Activated CD4-positive, alpha-beta T cell treated with anti-CD3 and anti-CD28 coated beads, Interleukin-2, amount 10 ng/mL, durations not matched to agents 7 days and 5 days (primary cell): Measurements from ENCODE around the gene KAZN. TPM values are rescaled to one million over a fixed set of nuclear protein-coding genes. Genes with fewer than 3 reads are reported as not detected.

Experiments used
- CTCF ChIA-PET: fragments of 350-600 bp; sonication (Branson Sonifier 250); formaldehyde crosslinking; loops from one replicate; lab custom pipeline; 2021; ENCODE audit warnings: antibody characterized with exemption; lab: Charles Lee
- POLR2A ChIA-PET: fragments of 350-600 bp; sonication (Branson Sonifier 250); formaldehyde crosslinking; loops from one replicate; lab custom pipeline; 2021; ENCODE audit warnings: antibody characterized with exemption; lab: Charles Lee
- DNase-seq: peaks from one replicate; pipeline ENCODE4 v3.0.0-alpha.2; 2020
- H3K27ac Mint-ChIP-seq: one replicate; pipeline ENCODE4 v1.8.0; 2021; ENCODE audit warnings: mild to moderate bottlenecking, moderate library complexity, mixed read lengths
- H3K27me3 Mint-ChIP-seq: one replicate; pipeline ENCODE4 v1.8.0; 2021; ENCODE audit warnings: mixed read lengths
- H3K36me3 Mint-ChIP-seq: one replicate; pipeline ENCODE4 v1.8.0; 2021; ENCODE audit warnings: low read depth, mixed read lengths
- H3K4me1 Mint-ChIP-seq: one replicate; pipeline ENCODE4 v1.8.0; 2021; ENCODE audit warnings: mixed read lengths
- H3K4me3 Mint-ChIP-seq: one replicate; pipeline ENCODE4 v1.8.0; 2021; ENCODE audit warnings: mild to moderate bottlenecking, moderate library complexity, mixed read lengths
- H3K9me3 Mint-ChIP-seq: one replicate; pipeline ENCODE4 v1.8.0; 2021; ENCODE audit warnings: mixed read lengths
- total RNA-seq, 2 experiments: library from RNA; stranded (reverse); gene quantifications; one replicate each; pipeline ENCODE4 v1.2.3, GENCODE V29; 2021

The KAZN gene
- total RNA-seq, 2 experiments from 2014 or later = 0.21 to 0.22 TPM

DNA sequence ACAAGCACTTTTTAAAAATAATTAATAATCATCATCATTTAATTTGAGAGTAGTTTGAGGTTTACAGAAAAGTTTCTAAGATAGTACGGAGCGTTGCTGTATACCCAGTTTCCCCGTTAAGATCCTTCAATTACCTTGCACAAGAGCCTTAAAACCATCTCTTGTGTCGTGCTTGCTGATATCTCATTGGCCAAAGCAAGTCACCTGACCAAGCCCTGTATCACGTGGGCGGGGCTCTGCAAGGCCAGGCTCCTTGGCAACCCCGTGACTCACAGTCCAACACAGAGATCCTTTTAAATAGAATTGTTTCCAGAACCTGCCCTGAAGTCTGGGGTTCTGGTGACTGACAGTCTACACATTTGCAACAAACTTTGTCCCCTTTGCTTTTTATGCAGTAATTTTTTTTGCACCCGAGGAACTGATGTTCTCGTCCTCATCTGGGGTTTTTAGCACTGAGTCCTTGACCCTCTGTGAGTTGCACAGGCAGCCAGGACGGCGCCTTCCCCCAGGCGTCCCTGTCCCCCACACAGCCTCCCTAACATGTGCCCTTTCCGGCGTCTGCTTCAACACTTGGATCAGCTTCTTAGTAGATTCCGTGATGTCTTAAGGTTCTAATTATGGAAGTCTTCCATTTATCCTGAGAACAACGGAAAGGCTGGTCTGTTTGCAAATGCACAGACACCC lies 371.8 kb downstream of the KAZN start:
- peaks cover 10% of the 10 kb centered on the region for H3K9me3 Mint-ChIP-seq
- ChIA-PET POLR2A (no interaction called here), CTCF (no interaction called here)
- H3K36me3 Mint-ChIP-seq = no peaks in the 10 kb centered on the region
- DNase-seq = peak; percentile 13
- no peak overlapping the region for H3K4me3 Mint-ChIP-seq
- H3K27ac Mint-ChIP-seq = no peak overlapping the region
- no peaks in the 10 kb centered on the region for H3K27me3 Mint-ChIP-seq
- H3K4me1 Mint-ChIP-seq = peaks cover 19% of the 10 kb centered on the region

DNA sequence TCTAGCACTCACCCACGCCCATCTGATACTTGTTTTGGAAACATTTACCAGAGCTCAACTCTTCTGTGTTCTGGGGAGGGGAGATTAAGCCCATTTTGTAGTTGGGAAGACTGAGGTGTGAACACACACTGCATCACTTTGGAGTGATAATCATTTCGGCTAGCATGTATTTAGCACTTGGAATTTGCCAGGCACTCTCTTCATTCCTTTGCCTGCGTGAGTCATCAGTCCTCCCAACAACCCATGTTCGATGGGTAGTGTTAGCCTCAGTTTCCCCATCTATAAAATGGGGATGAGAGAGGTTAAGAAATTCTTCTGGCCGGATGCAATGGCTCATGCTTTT lies 372.3 kb downstream of the KAZN start:
- CTCF ChIA-PET = no interaction called here

DNA sequence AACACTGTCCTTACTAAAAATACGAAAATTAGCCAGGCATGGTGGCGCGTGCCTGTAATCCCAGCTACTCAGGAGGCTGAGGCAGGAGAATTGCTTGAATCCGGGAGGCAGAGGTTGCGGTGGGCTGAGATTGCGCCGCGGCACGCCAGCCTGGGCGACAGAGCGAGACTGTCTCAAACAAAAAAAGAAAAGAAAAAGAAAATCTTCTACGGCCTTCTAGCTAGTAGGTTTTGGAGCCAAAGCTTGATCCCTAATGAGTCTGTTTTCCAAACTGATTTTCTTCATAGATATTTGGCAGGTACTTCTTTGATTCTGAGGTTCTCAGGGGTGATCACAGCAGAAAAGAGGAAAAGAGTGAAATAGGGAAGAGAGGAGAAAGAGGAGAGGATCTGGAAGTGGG lies 372.7 kb downstream of the KAZN start:
- Mint-ChIP-seq H3K36me3 (no peaks in the 10 kb centered on the region), H3K27me3 (no peaks in the 10 kb centered on the region), H3K27ac (no peak overlapping the region), H3K9me3 (peaks cover 10% of the 10 kb centered on the region), H3K4me1 (peaks cover 19% of the 10 kb centered on the region), H3K4me3 (no peak overlapping the region)
- DNase-seq = no peak
- CTCF ChIA-PET = no interaction called here
- POLR2A ChIA-PET = no interaction called here

More for the DNA sequence above, 372.3 kb downstream of the KAZN start:
- peaks cover 10% of the 10 kb centered on the region for H3K9me3 Mint-ChIP-seq
- no peak for DNase-seq
- POLR2A ChIA-PET = no interaction called here
- H3K27ac Mint-ChIP-seq = no peak overlapping the region
- peaks cover 19% of the 10 kb centered on the region for H3K4me1 Mint-ChIP-seq
- no peak overlapping the region for H3K4me3 Mint-ChIP-seq
- no peaks in the 10 kb centered on the region for H3K36me3 Mint-ChIP-seq
- no peaks in the 10 kb centered on the region for H3K27me3 Mint-ChIP-seq

DNA sequence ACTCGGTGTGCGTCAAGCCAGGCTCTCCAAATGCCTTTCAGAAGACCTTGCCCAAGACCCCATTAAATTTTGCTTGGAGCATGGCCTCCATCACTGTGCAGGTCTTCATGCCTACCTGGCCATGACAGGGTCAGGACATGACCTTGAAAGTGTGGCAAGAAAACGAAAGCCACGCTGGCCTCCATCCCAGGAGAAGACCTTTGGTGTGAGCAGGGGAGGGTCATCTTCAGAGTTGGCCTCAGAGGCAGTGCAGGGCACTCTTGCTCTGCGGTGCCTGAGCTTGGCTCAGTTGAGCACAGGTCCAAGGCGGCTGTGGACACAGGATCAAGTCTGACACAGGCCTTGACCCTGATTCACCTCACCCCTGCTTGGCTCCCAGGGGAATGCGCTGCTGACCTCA lies 373.6 kb downstream of the KAZN start:
- no peak overlapping the region for H3K27ac Mint-ChIP-seq
- no peak for DNase-seq
- H3K4me1 Mint-ChIP-seq = peaks cover 19% of the 10 kb centered on the region
- H3K4me3 Mint-ChIP-seq = no peak overlapping the region
- POLR2A ChIA-PET = no interaction called here
- H3K9me3 Mint-ChIP-seq = peaks cover 10% of the 10 kb centered on the region
- H3K36me3 Mint-ChIP-seq = no peaks in the 10 kb centered on the region
- no peaks in the 10 kb centered on the region for H3K27me3 Mint-ChIP-seq
- CTCF ChIA-PET = no interaction called here

DNA sequence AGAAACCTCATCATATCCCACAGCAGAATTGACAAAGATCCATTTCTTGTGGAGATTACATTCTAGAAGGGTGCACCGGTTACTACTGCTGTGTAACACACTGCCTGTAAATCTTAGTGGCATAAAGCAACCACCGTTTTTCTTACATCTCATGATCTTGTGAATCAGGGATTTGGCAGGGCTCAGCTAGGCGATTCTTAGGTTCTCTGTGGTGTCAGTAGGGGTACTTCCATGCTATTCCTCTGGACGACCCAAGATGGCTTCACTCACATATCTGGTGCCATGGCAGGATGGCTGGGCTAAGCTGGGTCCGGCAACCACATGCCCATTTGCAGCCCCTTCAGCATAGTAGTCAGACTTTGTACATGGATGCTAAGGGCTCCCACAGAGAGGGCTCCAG lies 375.3 kb downstream of the KAZN start:
- Mint-ChIP-seq H3K27me3 (no peaks in the 10 kb centered on the region), H3K4me1 (peaks cover 15% of the 10 kb centered on the region), H3K9me3 (peaks cover 10% of the 10 kb centered on the region), H3K36me3 (no peaks in the 10 kb centered on the region), H3K4me3 (no peak overlapping the region), H3K27ac (no peak overlapping the region)
- no peak for DNase-seq
- POLR2A ChIA-PET = no interaction called here
- CTCF ChIA-PET = no interaction called here

DNA sequence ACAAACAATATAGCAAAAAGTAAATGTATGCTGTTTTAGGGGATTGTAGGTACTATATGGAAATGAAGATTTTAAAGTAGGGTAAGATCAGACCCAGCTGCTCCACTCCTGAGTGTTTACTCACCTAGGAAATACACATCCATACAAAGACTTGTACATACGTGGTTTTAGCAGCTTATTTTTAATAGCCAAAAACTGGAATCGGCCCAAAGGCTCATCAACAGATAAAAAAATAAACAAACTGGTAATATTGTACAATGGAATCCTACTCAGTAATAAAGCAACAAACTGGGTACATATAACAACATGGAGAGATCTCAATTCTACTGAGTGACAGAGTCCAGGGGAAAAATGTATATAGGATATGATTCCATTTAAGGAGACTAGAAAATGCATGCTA lies 375.9 kb downstream of the KAZN start:
- CTCF ChIA-PET = no interaction called here
- no peak for DNase-seq

DNA sequence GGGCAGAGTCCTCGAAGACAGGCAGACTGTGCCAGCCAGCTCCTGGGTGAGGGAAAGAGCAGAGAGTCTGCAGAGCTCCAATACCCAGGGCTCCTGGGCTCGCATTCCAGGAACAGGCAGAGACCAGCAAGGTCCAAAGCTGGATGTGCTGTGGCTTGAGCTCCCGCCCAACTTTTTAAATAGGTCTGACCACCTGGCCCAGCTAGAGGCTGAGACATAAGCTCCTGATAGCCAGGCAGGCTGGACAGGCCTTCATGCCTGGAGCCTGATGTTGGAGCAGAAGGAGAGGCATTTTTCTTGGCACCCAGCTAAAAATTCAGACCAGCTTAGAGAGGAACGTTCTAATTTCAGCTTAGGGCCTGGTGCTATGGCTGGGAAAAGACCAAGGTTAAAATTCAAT lies 376.6 kb downstream of the KAZN start:
- Mint-ChIP-seq H3K4me3 (no peak overlapping the region), H3K4me1 (peaks cover 7% of the 10 kb centered on the region), H3K9me3 (peaks cover 10% of the 10 kb centered on the region), H3K27me3 (no peaks in the 10 kb centered on the region), H3K27ac (no peak overlapping the region), H3K36me3 (no peaks in the 10 kb centered on the region)
- ChIA-PET POLR2A (no interaction called here), CTCF (interaction anchor here (0.6 to 0.7 kb wide), 2 partner anchors 56 to 92 kb away, joined by 3 read pairs; no protein-coding TSS in a partner anchor)
- DNase-seq = no peak

More for the DNA sequence above, 375.9 kb downstream of the KAZN start:
- Mint-ChIP-seq H3K27me3 (no peaks in the 10 kb centered on the region), H3K9me3 (peaks cover 10% of the 10 kb centered on the region), H3K4me3 (no peak overlapping the region), H3K4me1 (peaks cover 9% of the 10 kb centered on the region), H3K36me3 (no peaks in the 10 kb centered on the region), H3K27ac (no peak overlapping the region)
- POLR2A ChIA-PET = no interaction called here

DNA sequence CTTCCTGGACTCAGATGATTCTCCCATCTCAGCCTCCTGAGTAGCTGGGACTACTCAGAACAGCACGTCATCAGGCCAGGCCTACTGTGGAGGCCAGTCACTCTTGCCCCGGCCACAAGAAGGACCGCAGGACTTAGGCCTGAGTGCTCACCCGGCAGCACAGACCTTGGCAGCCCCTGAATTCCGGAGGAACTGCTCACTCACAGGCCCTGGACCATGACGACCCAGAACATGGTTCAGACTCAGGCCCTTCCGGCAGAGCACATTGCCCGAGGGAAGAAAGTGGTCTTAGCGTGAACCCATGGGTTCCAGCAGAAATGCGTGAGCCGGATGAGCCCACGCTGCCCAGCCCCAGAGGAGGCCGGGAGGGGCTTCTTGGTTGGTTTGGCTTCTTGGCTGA lies 377.8 kb downstream of the KAZN start:
- Mint-ChIP-seq H3K36me3 (no peaks in the 10 kb centered on the region), H3K4me3 (no peak overlapping the region), H3K27ac (no peak overlapping the region), H3K27me3 (no peaks in the 10 kb centered on the region), H3K9me3 (peaks cover 10% of the 10 kb centered on the region), H3K4me1 (peaks cover 9% of the 10 kb centered on the region)
- CTCF ChIA-PET = no interaction called here
- no peak for DNase-seq
- POLR2A ChIA-PET = no interaction called here

DNA sequence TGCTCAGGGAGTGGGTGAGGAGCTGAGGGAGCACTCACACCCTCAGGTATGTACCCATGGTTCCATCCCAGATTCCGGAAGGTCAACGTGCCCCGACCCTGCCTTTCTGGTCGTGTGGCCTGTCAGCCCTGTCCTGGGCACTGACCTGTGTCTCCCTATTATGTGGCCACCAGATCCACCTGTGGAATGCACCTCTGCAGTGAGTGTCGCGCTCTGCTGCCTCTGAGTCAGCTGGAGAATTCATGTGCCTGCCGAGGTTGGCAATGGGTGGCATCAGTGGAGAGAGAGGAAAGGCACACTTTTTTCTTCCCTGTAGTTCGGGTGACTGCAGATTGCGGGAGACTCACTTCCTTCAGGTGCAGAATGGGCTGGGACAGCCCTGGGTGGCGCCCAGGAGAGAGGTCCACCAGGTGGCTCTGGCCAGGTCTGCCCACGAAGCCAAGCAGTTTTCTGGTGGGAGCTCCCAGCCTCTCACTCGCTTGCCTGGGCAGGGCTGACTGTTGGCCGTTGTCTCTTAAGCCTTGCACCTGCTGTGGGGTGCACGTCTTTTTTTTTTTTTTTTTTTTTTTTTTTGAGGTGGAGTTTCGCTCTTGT lies 378.9 kb downstream of the KAZN start:
- H3K27me3 Mint-ChIP-seq = no peaks in the 10 kb centered on the region
- H3K4me3 Mint-ChIP-seq = no peak overlapping the region
- no peak overlapping the region for H3K27ac Mint-ChIP-seq
- no peak for DNase-seq
- ChIA-PET POLR2A (no interaction called here), CTCF (no interaction called here)
- peaks cover 10% of the 10 kb centered on the region for H3K9me3 Mint-ChIP-seq
- H3K4me1 Mint-ChIP-seq = peaks cover 9% of the 10 kb centered on the region
- no peaks in the 10 kb centered on the region for H3K36me3 Mint-ChIP-seq

DNA sequence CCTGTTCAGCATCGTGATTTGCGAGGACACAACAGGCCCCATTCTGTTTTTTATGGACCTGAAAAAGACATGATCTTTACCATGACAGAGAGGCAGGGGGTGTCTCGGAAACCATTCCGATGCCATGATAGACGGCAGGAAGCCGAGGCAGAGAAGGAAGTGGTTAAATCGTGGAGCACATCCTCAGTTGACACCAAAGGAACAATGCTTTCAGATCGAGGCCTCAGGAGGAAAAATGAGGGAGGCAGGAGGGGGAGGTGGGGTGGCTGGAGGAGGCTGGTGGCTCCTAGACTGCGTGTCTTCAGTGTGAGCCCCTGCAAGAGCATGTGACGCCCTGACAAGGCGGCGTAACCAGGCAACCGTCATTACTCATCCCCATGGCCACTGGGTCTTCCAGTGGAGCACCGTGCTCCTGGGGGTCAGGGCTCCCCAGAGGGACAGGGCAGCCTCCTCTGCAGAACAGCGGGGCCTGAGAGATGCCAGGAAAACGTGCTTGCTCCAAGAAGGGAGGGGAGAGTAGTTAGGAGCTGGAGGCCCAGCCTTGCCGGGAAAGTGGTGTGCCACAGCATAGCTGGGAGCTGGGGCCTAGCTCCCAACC lies 382.2 kb downstream of the KAZN start:
- ChIA-PET CTCF (no interaction called here), POLR2A (no interaction called here)
- no peaks in the 10 kb centered on the region for H3K36me3 Mint-ChIP-seq
- H3K9me3 Mint-ChIP-seq = no peaks in the 10 kb centered on the region
- DNase-seq = no peak
- no peak overlapping the region for H3K27ac Mint-ChIP-seq
- peaks cover 9% of the 10 kb centered on the region for H3K4me1 Mint-ChIP-seq
- no peaks in the 10 kb centered on the region for H3K27me3 Mint-ChIP-seq
- H3K4me3 Mint-ChIP-seq = no peak overlapping the region

DNA sequence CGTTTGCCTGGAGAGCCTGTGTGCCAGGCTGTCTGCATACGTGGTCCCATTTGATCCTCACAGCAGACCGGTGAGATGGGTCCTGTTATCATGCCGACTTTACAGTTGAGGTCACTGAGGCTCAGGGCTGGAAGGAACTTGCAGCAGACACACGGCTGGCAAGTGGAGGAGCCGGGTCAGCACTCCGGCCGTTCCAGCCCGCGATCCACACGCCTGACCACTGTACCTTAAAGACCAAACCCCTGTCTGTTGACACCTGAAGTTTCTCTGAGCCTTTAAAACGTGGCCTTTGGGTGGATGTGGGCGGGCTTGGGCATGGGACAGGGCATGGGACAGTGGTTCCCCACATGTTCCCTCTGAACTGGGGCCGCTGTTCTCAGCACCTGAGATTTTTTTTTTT lies 383.5 kb downstream of the KAZN start:
- POLR2A ChIA-PET = no interaction called here
- DNase-seq = no peak
- CTCF ChIA-PET = no interaction called here
- H3K27me3 Mint-ChIP-seq = no peaks in the 10 kb centered on the region
- no peak overlapping the region for H3K27ac Mint-ChIP-seq
- H3K9me3 Mint-ChIP-seq = no peaks in the 10 kb centered on the region
- H3K4me1 Mint-ChIP-seq = peaks cover 9% of the 10 kb centered on the region
- no peak overlapping the region for H3K4me3 Mint-ChIP-seq
- H3K36me3 Mint-ChIP-seq = no peaks in the 10 kb centered on the region

DNA sequence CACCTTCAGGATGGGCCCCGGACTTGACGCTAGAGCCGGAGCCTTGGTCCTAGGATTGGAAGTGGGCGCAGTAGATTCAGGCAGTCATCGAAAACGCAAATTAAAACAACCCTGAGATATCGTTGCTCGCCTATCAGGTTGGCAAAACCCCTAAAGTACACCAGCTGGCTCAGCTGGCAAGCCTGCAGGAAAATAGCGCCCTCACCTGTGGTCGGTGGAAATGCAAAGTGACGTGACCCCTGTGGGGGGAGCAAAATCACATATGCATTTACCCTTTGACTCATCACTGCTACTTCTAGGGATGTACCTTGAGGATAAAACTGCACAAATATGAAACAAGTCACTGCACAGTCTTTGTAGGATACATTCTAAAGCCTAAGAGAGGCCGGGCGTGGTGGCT lies 384.8 kb downstream of the KAZN start:
- POLR2A ChIA-PET = no interaction called here
- Mint-ChIP-seq H3K4me3 (no peak overlapping the region), H3K4me1 (peaks cover 9% of the 10 kb centered on the region), H3K27ac (no peak overlapping the region), H3K27me3 (no peaks in the 10 kb centered on the region), H3K9me3 (no peaks in the 10 kb centered on the region), H3K36me3 (no peaks in the 10 kb centered on the region)
- CTCF ChIA-PET = no interaction called here
- DNase-seq = no peak

DNA sequence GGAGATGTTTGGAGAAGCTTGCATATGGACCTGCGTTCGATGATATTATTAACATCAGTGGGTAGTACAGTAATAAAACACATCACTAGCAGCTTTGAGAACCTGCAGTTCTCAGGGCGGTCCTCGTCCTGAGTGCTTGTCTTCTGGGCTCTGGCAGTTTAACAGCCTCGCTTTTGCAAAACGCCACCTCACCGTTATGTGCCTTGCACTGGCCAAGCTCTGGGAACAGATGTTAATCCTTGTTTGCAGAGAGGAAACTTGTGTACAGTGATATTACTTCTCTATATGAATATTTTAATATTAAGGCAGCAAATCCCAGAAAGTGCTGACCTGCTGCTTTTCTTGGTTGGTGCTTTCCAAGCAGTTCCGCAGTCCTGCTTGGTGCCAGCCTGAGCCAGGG lies 387.7 kb downstream of the KAZN start:
- Mint-ChIP-seq H3K4me3 (no peak overlapping the region), H3K4me1 (no peaks in the 10 kb centered on the region), H3K9me3 (no peaks in the 10 kb centered on the region), H3K27ac (no peak overlapping the region), H3K36me3 (no peaks in the 10 kb centered on the region), H3K27me3 (no peaks in the 10 kb centered on the region)
- no peak for DNase-seq
- CTCF ChIA-PET = no interaction called here
- POLR2A ChIA-PET = no interaction called here
